ENCODE results near the gene GORASP2.
A peak's percentile ranks its signal among the peaks of the same experiment; 100 is the strongest.

The GORASP2 gene

DNA sequence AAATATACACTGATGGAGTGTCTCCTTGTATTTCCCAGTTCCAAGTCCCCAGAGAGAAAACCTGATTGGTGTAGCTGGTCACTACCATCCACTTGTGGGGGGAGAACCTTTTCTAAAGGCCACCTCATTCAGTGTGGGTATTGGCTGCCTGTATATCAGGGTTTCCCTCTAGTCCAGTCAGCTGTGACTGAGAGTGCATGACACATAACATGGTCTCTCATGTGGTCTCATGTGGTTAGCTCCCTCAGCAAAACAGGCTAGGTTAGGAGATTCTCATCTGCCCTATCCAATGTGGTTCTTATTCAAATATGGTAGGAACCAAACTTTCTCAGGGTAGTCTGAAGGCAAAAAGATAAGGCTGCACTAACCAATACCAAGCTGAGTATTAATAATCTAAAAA lies 4.1 kb upstream of the GORASP2 start:
- no peak for DNase-seq

DNA sequence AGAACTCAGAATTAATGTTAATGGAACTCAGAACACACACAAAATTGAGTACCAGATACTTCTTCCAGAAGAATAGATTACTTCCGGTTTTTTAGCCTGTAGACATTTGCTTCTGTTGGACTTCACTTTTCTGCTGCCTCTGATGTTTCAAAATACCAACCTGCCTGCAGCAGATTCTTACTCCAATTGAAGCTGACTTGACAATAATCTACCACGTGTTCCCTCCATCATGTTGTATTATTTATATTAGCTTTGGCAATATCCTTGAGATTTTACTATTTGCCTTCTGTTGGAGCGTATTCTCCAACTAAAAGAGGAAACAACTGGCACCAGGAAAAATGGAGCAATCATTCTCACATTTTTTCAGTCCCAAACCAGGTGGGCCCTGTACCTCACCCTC lies 3.1 kb upstream of the GORASP2 start:
- no peak for DNase-seq

DNA sequence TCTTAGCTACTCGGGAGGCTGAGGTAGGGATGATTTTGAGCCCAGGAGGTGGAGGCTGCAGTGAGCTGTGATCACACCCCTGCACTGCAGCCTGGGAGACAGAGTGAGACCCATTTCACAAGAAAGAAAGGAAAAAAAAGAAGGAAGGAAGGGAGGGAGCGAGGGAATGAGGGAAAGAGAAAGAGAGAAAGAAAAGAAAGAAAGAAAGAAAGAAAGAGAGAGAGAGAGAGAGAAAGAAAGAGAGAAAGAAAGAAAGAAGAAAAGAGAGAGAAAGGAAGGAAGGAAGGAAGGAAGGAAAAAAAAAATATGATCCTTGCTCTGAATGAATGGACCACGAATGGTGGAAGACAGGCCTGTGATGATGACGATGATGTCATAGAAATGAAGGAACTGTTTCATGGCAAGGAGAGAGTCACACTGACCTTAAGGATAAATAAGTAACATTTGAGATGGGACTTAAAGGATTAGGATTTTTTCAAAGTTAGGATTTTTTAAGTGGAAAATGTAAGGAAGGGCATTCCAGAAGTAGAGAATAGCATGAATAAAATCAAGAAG lies 2.2 kb upstream of the GORASP2 start:
- no peak for DNase-seq

DNA sequence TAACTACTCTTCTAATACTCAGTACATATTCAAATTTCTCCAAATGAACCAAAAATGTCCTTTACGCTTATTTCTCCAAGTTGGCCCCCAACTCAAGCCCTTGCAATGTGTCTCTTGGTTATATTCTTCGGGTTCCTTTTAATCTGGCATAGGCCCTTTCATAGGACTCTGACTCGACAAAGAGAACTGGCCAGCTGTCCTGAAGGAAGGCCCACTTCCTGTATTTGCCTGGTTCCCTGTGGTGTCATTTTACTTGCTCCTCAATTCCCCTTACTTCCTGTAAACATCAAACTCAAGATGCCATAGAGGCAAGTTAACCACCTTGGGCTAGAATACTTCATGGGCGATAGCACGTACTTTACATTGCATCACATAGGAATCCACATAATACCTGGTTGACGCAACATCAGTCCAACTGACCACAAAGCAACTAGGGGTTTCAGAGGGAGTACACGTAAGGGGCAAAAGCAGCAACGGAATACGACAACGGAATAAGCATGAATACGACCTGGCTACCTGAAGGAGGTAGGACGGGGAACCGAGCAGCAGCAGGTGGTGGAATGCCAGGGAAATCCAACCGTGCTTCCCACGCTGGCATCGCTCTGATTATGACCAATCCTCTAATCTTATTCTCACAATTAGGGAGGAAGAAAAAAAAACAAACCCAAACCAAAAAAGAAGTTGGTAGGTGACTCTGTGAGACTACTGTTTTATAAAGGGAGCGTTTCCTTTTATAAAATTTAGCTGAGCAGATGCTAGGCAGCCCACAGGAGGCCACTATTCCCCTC lies 823 bp upstream of the GORASP2 start:
- peak; percentile 32 to 55 for DNase-seq

DNA sequence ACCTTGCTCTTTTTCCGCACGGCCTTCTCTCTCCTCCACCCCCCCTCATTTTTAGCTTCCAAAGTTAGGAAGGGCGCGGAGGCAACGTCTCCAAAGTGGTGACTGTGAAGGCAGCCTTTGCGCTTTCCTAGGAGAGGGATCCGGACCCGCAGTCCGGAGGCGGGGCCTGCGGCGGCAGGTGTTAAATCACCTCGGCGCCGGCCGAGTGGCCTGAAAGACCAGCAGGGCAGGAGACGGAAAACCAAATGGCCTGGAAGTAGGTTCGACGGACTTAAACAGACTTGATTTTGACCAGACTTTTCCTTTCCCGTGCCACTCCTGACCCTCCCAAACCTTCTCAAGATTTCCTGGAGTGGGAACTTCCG lies 615 bp downstream of the GORASP2 start:
- peak in 1 of 2 experiments; percentile 64 for DNase-seq

DNA sequence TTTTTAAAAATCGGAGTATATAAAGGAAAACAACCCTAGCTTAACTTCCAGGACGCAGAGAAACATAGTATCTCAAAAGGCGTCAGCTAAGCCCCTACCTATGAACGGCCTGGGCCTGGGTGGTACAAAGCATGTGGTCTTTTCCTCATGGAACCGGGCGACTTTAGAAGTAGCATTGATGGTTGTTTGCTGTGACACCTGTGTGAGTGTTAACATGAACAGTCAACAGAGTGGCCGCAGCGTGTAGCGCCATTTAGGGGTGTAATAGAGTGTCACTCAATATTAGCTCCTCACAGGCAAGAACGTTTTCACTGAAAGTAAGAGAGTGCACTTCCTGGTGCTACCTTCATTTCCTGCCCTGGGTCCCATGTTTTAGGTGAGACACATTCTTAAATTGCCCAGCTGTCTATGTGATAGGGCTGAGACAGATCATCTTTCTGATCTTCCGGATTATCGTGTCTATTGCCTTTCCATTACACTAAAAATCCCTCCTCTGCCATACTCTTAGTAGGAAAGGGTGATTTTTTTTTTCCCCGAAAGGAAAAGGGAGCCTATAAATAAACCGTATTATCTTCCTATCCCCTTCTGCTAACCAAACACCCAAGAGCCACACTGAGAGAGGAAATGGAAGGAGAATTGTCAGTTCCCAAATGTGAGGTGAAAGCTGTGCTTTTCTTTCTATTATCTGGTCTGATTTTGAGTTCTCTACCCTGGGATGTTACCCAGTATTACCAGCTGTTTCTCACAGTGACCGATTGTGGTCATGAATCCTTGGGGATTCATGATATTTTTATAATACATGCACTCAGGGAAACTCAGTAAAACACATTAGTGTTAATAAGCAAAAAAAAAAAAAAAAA lies 1.3 kb downstream of the GORASP2 start:
- DNase-seq, result peak; percentile 67 to 75

DNA sequence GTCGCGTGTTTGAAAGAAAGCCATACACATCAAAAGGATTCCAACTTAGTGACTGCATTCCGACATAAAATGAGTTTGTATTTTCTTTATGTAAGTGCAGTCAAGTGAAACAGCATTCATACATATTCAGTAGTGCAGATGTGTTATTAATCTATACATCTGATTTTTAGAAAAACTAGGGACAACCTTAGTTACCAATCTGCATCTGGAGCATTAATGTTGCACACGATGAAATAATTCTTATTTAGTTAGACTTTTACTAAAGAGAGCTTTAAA lies 1.9 kb downstream of the GORASP2 start:
- DNase-seq, result no peak

DNA sequence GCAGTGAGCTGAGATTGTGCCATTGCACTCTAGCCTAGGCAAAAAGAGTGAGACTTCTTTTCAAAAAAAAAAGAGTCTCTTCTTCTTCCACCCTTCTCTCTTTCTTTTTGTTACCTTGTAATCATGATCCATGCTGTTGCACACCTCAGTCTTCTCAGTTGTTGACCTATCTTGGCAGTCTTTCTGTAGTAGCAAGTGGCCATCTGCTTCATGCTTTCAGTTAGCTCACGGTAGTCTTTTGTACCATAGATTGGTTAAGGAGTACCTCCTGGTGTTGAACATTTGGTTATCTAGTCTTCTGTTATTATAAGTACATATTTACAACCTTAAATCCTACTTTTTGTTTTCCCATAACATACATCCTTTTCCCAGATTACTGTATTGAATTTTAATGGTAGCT lies 3.1 kb downstream of the GORASP2 start:
- DNase-seq, result no peak

DNA sequence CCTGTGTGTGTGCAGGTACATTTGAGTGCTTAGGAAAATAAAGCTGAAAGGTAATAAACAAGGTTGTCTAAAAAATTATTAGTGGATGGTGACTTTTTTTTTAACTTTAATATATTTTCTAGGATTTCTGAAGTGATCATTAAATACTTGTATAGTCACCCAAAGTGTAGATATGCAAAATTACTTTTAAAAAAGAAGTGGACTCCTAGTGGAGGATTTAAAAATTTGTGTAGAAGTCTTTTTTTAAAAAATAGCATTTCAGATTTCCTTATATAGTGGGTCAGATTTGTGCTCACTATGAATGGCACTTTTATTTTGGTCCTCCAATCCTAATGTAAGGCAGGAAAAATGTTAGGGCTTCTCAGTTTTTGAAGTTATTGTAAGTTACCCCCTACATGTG lies 3.9 kb downstream of the GORASP2 start:
- DNase-seq, result peak; percentile 24 to 33

DNA sequence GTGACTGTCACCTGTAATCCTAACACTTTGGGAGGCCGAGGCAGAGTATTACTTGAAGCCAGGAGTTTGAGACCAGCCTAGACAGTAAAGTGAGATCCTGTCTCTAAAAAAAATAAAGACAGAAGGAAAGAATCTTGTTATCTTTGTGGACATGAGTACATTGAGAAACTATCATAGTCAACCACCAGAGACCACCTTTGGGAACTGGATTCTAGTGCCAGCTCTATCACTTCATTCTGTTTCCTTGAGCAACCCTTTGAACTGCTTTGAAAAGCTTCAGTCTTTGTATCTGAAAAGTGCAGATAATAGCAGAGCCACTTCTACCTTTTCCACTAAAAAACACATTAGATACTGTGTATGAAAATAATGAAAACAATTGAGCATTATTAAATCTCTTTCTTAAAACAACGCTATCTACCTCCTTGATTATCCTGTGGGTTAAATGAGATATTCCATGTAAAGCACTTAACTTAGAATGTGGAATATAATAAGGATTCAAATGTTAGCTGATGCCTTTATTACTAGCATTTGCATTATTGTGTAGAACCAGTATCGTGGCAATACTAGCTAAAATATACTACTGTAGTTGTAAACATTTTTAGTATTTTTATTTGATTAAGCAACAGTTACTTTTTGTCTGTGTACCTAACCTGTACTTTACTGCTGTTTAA lies 8.8 kb downstream of the GORASP2 start:
- no peak for DNase-seq

DNA sequence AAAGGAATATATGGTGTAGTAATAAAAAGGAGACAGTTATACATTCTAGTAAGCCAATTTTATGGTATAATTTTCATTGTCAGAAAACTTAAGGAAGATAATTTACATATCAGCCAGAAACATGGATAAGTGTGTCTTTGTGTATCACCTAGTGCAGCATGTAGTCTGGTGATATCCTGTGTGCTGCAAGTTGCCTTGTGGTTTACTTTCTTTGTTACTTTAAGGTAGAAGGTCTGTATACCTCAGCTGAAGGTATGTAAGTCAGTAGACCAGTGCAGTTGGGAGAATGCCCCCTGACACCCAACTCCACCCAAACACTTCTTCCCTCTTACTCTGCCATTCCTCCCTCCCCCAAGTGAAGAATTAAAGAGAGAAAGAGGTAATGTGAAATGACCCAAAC lies 11.0 kb downstream of the GORASP2 start:
- DNase-seq, result no peak

DNA sequence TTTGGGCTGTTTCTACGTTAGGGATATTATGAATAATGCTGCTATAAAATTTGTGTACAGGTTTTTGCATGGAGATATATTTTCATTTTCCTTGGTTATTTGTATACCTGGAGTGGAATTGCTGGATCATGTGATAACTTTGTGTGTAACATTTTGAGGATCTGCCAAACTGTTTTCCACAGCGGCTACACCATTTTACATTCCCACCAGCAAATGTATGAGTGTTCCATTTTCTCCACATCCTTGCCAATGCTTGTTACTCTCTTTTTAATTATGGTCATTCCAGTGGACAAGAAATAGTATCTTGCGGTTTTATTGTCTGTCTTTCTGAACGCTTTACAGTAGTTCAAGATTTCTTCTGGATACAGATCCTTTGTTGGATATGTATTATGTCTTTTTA lies 13.6 kb downstream of the GORASP2 start:
- DNase-seq, result no peak

DNA sequence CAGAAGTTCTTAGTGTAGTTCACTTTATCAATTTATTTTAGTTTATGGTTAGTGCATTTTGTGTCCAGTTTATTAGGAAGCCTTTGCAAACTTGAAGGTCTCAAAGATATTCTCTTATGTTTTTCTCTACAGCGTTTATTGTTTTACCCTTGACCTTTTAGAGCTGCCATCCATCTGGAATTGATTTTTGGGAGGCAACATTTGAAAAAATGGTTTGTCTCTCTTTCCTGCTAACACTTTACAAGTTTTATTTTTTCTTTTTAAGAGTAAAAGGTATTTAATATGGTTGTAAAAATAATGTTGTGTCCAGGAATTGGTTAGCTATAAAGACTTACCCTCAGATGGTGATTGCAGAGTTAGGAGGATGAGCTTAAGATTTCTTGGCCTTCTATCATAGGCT lies 14.0 kb downstream of the GORASP2 start:
- no peak for DNase-seq

DNA sequence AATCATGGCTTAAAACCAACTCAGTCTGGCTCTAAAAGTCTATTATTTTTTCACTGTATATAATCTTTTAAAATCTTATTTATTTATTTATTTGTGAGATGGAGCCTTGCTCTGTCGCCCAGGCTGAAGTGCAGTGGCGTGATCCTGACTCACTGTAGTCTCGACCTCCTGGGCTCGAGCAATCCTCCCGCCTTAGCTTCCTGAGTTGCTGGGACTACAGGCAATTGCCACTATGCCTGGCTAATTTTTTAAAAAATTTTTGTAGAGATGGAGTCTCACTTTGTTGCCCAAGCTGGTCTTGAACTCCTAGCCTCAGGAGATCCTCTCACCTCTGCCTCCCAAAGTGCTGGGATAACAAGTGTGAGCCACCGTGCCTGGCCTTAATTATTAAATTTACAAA lies 14.5 kb downstream of the GORASP2 start:
- DNase-seq, result no peak

DNA sequence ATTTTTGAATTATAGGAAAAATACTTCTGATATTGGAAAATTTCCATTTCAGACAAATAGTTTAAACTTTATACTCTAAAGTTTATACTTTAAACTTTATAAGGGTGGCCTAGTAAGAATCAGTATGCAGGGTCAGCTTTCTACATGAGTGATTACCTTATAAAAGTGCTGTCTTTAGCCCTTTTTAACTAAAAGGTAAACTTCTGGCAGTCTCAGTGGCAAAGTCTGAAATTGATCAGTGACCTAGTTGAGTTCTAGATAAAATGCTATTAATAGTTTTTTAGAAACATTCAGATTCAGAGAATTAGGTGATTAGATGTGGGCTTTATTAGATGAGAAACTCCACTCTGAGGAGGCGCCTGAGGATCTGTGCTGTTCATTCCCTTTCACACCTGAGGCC lies 15.5 kb downstream of the GORASP2 start:
- no peak for DNase-seq

DNA sequence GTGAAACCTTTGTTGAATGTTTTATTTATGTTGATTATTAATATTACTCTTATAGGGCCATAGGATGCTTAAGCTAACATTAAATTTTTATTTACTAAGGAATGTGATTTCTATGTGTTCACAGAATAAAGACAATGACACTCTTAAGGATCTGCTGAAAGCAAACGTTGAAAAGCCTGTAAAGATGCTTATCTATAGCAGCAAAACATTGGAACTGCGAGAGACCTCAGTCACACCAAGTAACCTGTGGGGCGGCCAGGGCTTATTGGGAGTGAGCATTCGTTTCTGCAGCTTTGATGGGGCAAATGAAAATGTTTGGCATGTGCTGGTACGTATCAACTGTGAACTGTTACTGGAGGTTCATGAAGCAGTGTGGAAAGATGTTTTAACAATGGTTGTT lies 20.4 kb downstream of the GORASP2 start:
- DNase-seq, result no peak

DNA sequence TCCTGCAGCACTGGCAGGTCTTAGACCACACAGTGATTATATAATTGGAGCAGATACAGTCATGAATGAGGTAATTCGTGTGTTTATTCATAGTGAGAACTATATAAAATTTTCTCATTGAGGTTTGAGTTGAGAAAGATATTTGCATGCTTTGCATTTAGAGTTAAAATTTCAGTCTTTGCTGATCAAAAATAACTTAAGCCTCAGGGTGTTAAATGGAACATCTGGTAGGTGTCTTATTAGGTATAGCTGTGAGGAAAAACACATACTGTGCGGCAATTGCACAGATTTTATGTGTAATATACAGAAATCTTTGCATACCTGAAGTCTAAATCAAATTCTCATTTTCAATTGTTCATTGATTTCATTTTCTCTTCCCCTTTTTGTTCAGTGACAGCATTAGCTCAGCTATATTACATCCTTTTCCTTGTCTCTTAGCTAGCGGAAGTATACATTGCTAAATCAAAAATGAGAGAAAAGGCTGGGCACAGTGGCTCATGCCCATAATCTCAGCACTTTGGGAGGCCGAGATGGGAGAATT lies 21.2 kb downstream of the GORASP2 start:
- no peak for DNase-seq

DNA sequence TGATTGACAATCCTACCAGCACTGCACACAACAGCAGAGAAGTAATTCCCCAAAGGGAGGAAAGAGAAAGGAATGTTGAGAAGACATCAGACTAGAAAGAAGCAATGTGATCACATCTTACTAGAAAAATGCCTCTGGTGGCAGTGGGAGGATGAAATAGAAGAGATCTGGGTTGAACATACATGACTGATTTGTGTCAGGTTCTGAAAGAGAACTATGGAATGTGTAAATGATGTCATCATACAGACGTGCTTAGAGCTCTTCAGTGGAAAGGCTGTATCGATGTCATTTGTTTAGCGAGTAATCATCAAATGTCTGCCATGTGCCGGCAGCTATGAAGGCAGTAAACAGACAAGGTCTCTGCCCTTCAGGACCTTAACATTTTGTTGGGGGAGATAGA lies 24.9 kb downstream of the GORASP2 start:
- no peak for DNase-seq

DNA sequence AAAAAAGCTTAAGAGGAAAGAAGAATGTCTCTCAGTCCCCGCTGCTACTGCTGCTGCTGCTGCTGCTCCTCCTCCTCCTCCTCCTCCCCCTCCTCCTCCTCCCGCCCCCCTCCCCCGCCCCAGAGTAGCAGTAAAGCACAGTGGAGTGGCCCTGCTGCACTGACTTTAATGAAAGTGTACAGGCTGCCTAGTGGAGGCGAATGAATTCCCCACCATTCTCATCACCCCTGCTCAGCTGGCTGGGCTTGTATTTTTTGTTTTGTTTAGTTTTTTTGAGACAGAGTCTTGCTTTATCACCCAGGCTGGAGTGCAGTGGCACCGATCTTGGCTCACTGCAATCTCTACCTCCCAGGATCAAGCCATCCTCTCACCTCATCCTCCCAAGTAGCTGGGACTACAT lies 34.3 kb downstream of the GORASP2 start:
- DNase-seq, result no peak

DNA sequence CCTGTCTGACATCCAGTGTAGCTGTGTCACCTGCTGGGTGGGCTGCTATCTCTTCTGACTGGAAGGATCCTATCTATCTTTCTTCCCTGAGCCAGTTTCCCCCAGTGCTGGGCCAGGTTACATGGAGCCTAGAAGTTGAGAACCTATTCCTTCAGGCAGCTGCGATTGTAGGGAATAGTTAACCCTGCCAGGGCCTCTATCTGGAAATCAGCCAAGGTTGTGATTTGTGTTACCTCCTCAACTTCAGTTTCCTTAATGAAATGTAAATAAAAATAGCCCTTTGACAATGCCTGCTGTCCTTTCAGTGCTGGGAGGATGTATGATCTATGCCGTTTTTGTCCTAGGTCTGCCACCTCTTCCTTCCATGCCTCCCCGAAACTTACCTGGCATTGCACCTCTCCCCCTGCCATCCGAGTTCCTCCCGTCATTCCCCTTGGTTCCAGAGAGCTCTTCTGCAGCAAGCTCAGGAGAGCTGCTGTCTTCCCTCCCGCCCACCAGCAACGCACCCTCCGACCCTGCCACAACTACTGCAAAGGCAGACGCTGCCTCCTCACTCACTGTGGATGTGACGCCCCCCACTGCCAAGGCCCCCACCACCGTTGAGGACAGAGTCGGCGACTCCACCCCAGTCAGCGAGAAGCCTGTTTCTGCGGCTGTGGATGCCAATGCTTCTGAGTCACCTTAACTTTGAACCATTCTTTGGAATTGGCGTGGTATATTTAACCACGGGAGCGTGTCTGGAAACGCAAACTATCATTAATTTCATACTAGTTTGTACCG lies 36.6 kb downstream of the GORASP2 start:
- no peak for DNase-seq

DNA sequence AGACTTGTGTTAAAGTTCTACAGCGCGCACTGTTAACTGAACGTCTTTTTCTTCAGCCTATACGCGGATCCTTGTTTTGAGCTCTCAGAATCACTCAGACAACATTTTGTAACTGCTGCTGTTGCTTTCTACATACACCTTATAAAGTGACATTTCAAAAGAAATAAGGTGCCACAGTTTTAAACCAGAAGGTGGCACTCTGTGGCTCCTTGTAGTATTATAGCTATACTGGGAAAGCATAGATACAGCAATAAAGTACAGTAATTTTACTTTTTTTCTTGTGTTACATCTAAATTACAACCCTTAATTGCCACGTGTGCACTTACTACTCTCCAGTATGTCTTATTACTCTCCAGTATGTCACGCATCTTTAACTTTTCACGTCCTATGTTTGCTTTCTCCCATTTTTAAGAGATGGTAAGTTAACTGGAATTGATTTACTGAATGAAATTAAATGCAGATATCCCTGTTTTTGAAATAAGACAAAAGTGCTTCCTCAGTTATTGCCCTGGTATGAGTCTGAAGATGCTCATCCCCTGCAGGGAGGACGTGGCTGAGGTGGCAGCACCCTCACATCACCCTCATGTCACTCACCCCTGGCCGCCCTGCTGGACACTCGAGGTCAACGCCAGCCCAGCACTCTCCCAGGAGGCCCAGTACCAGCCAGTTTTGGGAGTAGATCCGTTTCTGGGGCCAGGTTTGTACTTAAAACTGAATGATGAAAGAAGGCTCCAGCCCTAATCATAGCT lies 37.8 kb downstream of the GORASP2 start:
- DNase-seq, result peak; percentile 35 to 47

DNA sequence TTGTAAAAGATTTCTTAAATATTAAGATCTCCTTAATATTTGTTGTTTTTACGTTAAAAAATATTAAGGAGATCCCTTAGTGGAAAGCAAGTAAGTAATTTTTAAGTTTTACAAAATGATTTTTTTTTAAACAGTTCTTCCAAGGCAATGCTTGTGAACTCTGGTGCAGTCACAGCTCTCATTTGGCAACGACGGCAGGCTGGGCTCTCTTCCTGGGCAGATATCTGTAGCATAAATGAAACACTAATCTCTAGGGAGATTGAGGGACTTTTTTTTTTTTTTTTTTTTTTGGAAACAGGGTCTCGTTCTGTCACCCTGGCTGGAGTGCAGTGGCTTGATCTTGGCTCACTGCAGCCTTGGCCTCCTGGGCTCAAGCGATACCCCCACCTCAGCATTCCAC lies 38.5 kb downstream of the GORASP2 start:
- DNase-seq, result no peak

Data from Kasumi-1 (cell line).